HepG2 (cell line): ENCODE data around the gene VWA7. TPM values are rescaled to one million over a fixed set of nuclear protein-coding genes. Genes with fewer than 3 reads are reported as not detected.

Experiments used
- ATAC-seq: fragments of 200-7000 bp; cut with Tn5 transposase; 3 replicates; pipeline ENCODE4 v1.9.1; 2020; ENCODE audit warnings: mild to moderate bottlenecking, moderate library complexity
- BruUV-seq: library from RNA; stranded (reverse); fragments of 400-500 nt; replicated peaks from 2 replicates; lab custom pipeline; 2021; lab: Mats Ljungman, UMichigan
- CTCF ChIA-PET: fragments of 300-600 bp; formaldehyde crosslinking; extraction: SDS; loops from one replicate; lab custom pipeline; 2021; ENCODE audit warnings: low total read pairs, inconsistent platforms, low intra/inter-chr PET ratio; lab: Yijun Ruan, JAX
- POLR2A ChIA-PET: fragments of 350-600 bp; sonication (Branson Sonifier 250); formaldehyde crosslinking; loops from one replicate; lab custom pipeline; 2020; ENCODE audit warnings: antibody characterized with exemption, inconsistent platforms; lab: Yijun Ruan, JAX
- DNase-seq: peaks from one replicate; pipeline ENCODE4 v3.0.0-alpha.2; 2015; ENCODE audit warnings: low spot score
- FAIRE-seq: peaks from 3 replicates; lab custom pipeline; 2011; peaks lifted over from hg19 to GRCh38; lab: Jason Lieb, UNC
- H2AFZ ChIP-seq: one replicate; pipeline ENCODE4 v1.6.1; 2011; ENCODE audit warnings: low read length, inconsistent platforms
- H3K27ac ChIP-seq: fragments of 300-600 bp; 3 replicates; pipeline ENCODE4 v1.8.0; 2011; ENCODE audit warnings: mixed run types, mild to moderate bottlenecking, mixed read lengths, low read length, inconsistent platforms; ENCODE audit not compliant: insufficient read depth; ENCODE audit errors: extremely low read length
- H3K27me3 ChIP-seq, 2 experiments: fragments of 200-600 bp in 1 of 2; 2 replicates in 1 of 2; 3 replicates in 1 of 2; pipeline versions ENCODE4 v1.6.0 to v1.8.0; 2011; ENCODE audit warnings: low read length in 2 of 2, mild to moderate bottlenecking in 2 of 2, moderate library complexity in 2 of 2, inconsistent platforms in 1 of 2; ENCODE audit not compliant: insufficient read depth in 2 of 2, control insufficient read depth in 1 of 2
- H3K36me3 ChIP-seq, 2 experiments: fragments of 200-600 bp in 1 of 2; replicated peaks in 1 of 2; 2 replicates in 1 of 2; 3 replicates in 1 of 2; pipeline versions ENCODE4 v1.5.1 to v1.8.0; 2011; ENCODE audit warnings: low read length in 2 of 2, inconsistent platforms in 1 of 2; ENCODE audit not compliant: insufficient read depth in 2 of 2, control insufficient read depth in 1 of 2
- H3K4me1 ChIP-seq: 2 replicates; pipeline ENCODE4 v1.5.1; 2012; ENCODE audit warnings: low read length, inconsistent platforms; ENCODE audit not compliant: insufficient read depth
- H3K4me2 ChIP-seq: 2 replicates; pipeline ENCODE4 v1.6.0; 2011; ENCODE audit warnings: low read depth, low read length, inconsistent platforms
- H3K4me3 ChIP-seq, 3 experiments: fragments of 200-600 bp in 1 of 3; sonication (generic), shearing (Covaris generic) in 1 of 3; replicated peaks in 1 of 3; 2 replicates each; pipeline ENCODE4 v1.5.1; 2011 to 2016; ENCODE audit warnings: low read length in 3 of 3, inconsistent platforms in 2 of 3, low read depth in 2 of 3, mild to moderate bottlenecking in 2 of 3, control low read depth in 1 of 3, mixed read lengths in 1 of 3; ENCODE audit not compliant: insufficient read depth in 1 of 3
- H3K79me2 ChIP-seq: one replicate; pipeline ENCODE4 v1.6.1; 2011; ENCODE audit warnings: low read length, inconsistent platforms; ENCODE audit not compliant: insufficient read depth
- H3K9ac ChIP-seq: 2 replicates; pipeline ENCODE4 v1.6.0; 2011; ENCODE audit warnings: mild to moderate bottlenecking, low read depth, low read length, inconsistent platforms; ENCODE audit not compliant: insufficient read depth
- H3K9me3 ChIP-seq: 2 replicates; pipeline ENCODE4 v1.5.1; 2012; ENCODE audit warnings: mild to moderate bottlenecking, low read length
- H4K20me1 ChIP-seq: 2 replicates; pipeline ENCODE4 v1.6.0; 2011; ENCODE audit warnings: inconsistent platforms, mild to moderate bottlenecking, low read length, moderate library complexity; ENCODE audit not compliant: insufficient read depth
- AGO2 ChIP-seq: fragments of 200-400 bp; formaldehyde crosslinking; optimal IDR thresholded peaks from 2 replicates; pipeline ENCODE3; 2017; ENCODE audit warnings: mild to moderate bottlenecking, low read depth, low read length, moderate library complexity
- HOXA7 ChIP-seq: sonication (generic); formaldehyde crosslinking; IDR thresholded peaks from 2 replicates; pipeline ENCODE4 v1.8.1; 2022; ENCODE audit warnings: mild to moderate bottlenecking, missing genetic modification reagents, moderate library complexity
- MIER2 ChIP-seq: IDR thresholded peaks from 2 replicates; pipeline ENCODE4 v1.6.1; 2016; ENCODE audit warnings: missing biosample characterization, missing genetic modification reagents
- RBFOX2 ChIP-seq: fragments of 200-400 bp; formaldehyde crosslinking; IDR thresholded peaks from 2 replicates; pipeline ENCODE4 v1.6.1; 2017; ENCODE audit warnings: low read depth, mild to moderate bottlenecking, low read length
- SALL1 ChIP-seq: sonication (generic); formaldehyde crosslinking; IDR thresholded peaks from 2 replicates; pipeline ENCODE4 v1.8.0; 2022; ENCODE audit warnings: mild to moderate bottlenecking, missing genetic modification reagents
- ZC3H13 ChIP-seq: sonication (generic); formaldehyde crosslinking; IDR thresholded peaks from 2 replicates; pipeline ENCODE4 v1.8.1; 2023; ENCODE audit warnings: mild to moderate bottlenecking, missing genetic modification reagents, moderate library complexity
- ZNF768 ChIP-seq: sonication (generic); formaldehyde crosslinking; IDR thresholded peaks from 2 replicates; pipeline ENCODE4 v1.4.0; 2020; ENCODE audit warnings: missing genetic modification reagents
- WGBS: methylation state at CpG from one replicate; pipeline ENCODE4 v1.1.6; 2017; ENCODE audit warnings: low lambda C conversion rate; 5-methylcytosine and 5-hydroxymethylcytosine counted together
- in situ Hi-C: cut with HindIII; loops from 2 replicates; pipeline ENCODE4 v1.10.0; 2017; ENCODE audit warnings: low pct_unique_long_range_greater_than_20kb; ENCODE audit not compliant: extremely low pct_ligation_motif_present
- intact Hi-C: fragments of 100-400 bp; cut with micrococcal nuclease; formaldehyde crosslinking; loops from one replicate; pipeline ENCODE4 v1.10.0; 2022; ENCODE audit not compliant: unreplicated experiment
- polyA plus RNA-seq, 8 experiments: library from polyadenylated mRNA; depleted of rRNA in 3 of 8; stranded (reverse) in 7 of 8; unstranded in 1 of 8; fragments of >200 nt; fragmentation: Illumina TruSeq in 4 of 8; extraction: Trizol in 4 of 8; gene quantifications; 2 replicates each; pipeline versions ENCODE4 v1.2.1 to v1.2.3, GENCODE V29; 2011 to 2016; ENCODE audit warnings: low read depth in 4 of 8, missing spikeins in 1 of 8, mixed read lengths in 1 of 8; ENCODE audit not compliant: insufficient read depth in 1 of 8
- total RNA-seq, 5 experiments: library from RNA; depleted of rRNA; stranded (reverse); fragments of >200 nt; fragmentation: Illumina TruSeq; extraction: Trizol; gene quantifications; 2 replicates each; pipeline ENCODE4 v1.2.3, GENCODE V29; 2016; ENCODE audit warnings: low read depth in 1 of 5

The VWA7 gene
- total and polyA plus RNA-seq, 2 of the 13 experiments (the other 11 are each of a cell fraction or from before 2014, with no cell fraction given), result 0.86 to 3.3 TPM

DNA sequence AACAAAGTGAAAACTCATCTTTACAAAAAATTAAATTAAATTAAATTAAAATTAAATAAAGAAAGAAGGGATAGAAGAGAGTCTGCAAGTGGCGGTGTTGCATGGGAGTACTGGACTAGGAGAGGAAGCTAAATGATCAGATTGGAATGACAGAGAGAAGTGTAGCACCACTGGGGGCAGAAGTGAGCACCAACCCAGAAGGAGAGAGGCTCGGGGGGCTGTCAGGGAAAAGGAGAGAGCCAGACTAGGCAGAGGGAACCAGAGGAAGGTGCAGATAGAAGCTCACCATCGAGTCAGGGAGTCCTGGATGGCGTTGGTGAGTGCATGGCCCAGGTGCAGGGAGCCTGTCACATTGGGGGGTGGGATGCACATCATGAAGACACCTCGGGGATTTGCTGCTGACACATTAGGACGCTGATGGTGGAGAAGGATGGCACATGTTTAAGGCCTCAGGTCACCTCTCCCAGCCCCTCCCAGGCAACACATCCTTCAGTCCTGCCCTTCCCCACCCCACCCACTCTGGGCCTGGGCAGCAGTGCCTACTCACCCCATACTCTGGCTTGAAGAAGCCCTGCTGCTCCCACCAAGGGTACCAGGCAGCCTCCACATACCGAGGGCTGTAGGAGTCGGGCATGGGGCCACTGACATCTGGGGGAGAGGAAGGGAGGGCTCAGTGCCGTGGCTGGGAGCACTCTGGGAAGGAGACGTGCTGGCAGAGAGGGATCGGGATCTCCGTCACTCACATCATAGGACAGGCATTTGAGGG, 14.4 kb upstream of the VWA7 start (continued):
- TF ChIP-seq HOXA7 (no peak), SALL1 (CRISPR knock-in tag) (0 out of 2 replicates have a peak, but pooled peaks have one; percentile 15), ZC3H13 (peak; percentile 65; the same call in 1 of the 2 replicates), MIER2 (no peak)
- TF ChIP-seq, all 625 proteins: peak for 29

DNA sequence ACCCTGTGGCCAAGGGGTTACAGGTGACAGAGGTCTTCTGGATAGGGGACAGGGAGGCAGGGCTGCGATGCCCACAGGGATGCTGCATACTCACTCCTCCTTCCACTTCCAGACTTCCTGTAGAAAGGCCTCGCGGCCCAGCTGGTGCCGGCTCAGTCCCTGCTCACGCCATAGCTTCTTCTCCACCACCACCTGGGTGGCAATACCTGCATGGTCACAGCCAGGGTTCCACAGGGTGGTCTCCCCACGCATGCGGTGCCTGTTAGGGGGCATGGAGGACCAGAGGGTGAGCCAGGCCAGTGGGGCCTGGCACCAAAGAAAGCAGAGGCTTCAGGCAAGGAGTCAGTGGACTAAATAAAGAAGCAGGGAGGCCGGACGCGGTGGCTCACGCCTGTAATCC, 8.3 kb upstream of the VWA7 start:
- no peaks in the 10 kb centered on the region for H3K4me1 ChIP-seq
- FAIRE-seq (no peak), DNase-seq (no peak), ATAC-seq (no peak)
- H3K9me3 ChIP-seq, result no peaks in the 10 kb centered on the region
- POLR2A ChIA-PET, result interaction anchor here (0.9 to 1.1 kb wide), 3 partner anchors 12 to 82 kb away, joined by 3 to 5 read pairs (median 3); partner anchors contain the start of gene ABHD16A
- TF ChIP-seq AGO2 (peak; percentile 47), ZNF768 (no peak; the same call in 1 of the 2 replicates), RBFOX2 (peak; percentile 41; the same call in 1 of the 2 replicates)
- in situ Hi-C loops, result no loop called here
- H3K27ac ChIP-seq, result no peak overlapping the region
- no peak overlapping the region for H3K9ac ChIP-seq
- H3K4me3 ChIP-seq, result no peak overlapping the region
- no peak overlapping the region for H2AFZ ChIP-seq
- BruUV-seq, result no TSS peak
- H3K4me2 ChIP-seq, result no peak overlapping the region
- no peaks in the 10 kb centered on the region for H4K20me1 ChIP-seq
- intact Hi-C loops, result no loop called here
- no peaks in the 10 kb centered on the region for H3K79me2 ChIP-seq
- CTCF ChIA-PET, result no interaction called here
- H3K36me3 ChIP-seq, result peaks cover 44 to 62% of the 10 kb centered on the region in 2 experiments
- no peaks in the 10 kb centered on the region for H3K27me3 ChIP-seq
- 97% methylated on average over 11 of the region's 11 CpGs for WGBS
